Kidney (tissue), 14 donors: ENCODE data around the gene CCNH. TPM values are rescaled to one million over a fixed set of nuclear protein-coding genes. Genes with fewer than 3 reads are reported as not detected.
A peak's percentile ranks its signal among the peaks of the same experiment; 100 is the strongest.

Source experiments
- DNase-seq, 5 donors: peaks; one replicate each; pipeline ENCODE4 v3.0.0-alpha.2; 2013 to 2020
- FAIRE-seq: peaks from 2 replicates; lab custom pipeline; 2012; peaks lifted over from hg19 to GRCh38; lab: Jason Lieb, UNC
- H3K27ac ChIP-seq, 2 donors: one replicate each; pipeline ENCODE4 v1.7.0; 2013; ENCODE audit warnings: low read depth in 2 of 2, low read length in 2 of 2, inconsistent platforms in 1 of 2
- H3K27me3 ChIP-seq: one replicate; pipeline ENCODE4 v1.7.1; 2013; ENCODE audit warnings: low read length, inconsistent platforms; ENCODE audit not compliant: control insufficient read depth, insufficient read depth
- H3K36me3 ChIP-seq, 3 donors: one replicate each; pipeline versions ENCODE4 v1.7.0 to v1.7.1; 2013; ENCODE audit warnings: low read length in 3 of 3, control low read depth in 1 of 3, inconsistent platforms in 1 of 3; ENCODE audit not compliant: insufficient read depth in 3 of 3, control insufficient read depth in 2 of 3
- H3K4me1 ChIP-seq, 3 donors: one replicate each; pipeline versions ENCODE4 v1.7.0 to v1.7.1; 2013; ENCODE audit warnings: low read length in 3 of 3, inconsistent platforms in 1 of 3, low read depth in 1 of 3; ENCODE audit not compliant: control insufficient read depth in 2 of 3, insufficient read depth in 2 of 3
- H3K4me3 ChIP-seq, 3 donors: one replicate each; pipeline versions ENCODE4 v1.7.0 to v1.8.1; 2013; ENCODE audit warnings: low read length in 3 of 3, control low read depth in 1 of 3, inconsistent platforms in 1 of 3
- H3K9ac ChIP-seq, 3 donors: one replicate each; pipeline versions ENCODE4 v1.7.0 to v1.7.1; 2013; ENCODE audit warnings: low read length in 3 of 3, control low read depth in 1 of 3, inconsistent platforms in 1 of 3
- H3K9me3 ChIP-seq, 3 donors: one replicate each; pipeline versions ENCODE4 v1.7.0 to v1.7.1; 2013; ENCODE audit warnings: low read length in 3 of 3, control low read depth in 1 of 3, inconsistent platforms in 1 of 3; ENCODE audit not compliant: control insufficient read depth in 2 of 3, insufficient read depth in 1 of 3
- intact Hi-C: fragments of 100-400 bp; cut with DNase I; formaldehyde crosslinking; loops from one replicate; pipeline ENCODE4 v1.11.1; 2022
- polyA plus RNA-seq: library from polyadenylated mRNA; stranded (reverse); fragments of 350-450 nt; fragmentation: Illumina TruSeq; extraction: RNeasy Lipid Tissue Mini Kit (QIAGEN cat#74804); gene quantifications from one replicate; pipeline ENCODE4 v1.2.3, GENCODE V29; 2014; ENCODE audit warnings: low read depth, low replicate concordance; ENCODE audit not compliant: insufficient read depth
- total RNA-seq: library from RNA; stranded (reverse); fragmentation: NEBNext Ultra II Directional; extraction: Animal tissue kit (Norgen Biotek cat#: 25700); gene quantifications from one replicate; pipeline ENCODE4 v1.2.1, GENCODE V29; 2021
- TF ChIP-seq, protein P1 (sequence below): IDR thresholded peaks from 3 replicates; pipeline ENCODE4 v1.5.1; 2012; ENCODE audit warnings: mild to moderate bottlenecking, moderate library complexity, borderline replicate concordance; ENCODE audit not compliant: insufficient read depth; ENCODE audit errors: extremely low read depth
- donor health status: control.
- donor health status: control.
- donor health status: control.
- donor health status: control.
- donor health status: control.
- donor health status: DM: yes; HTN: yes; CAD: no.
- donor health status: Normal renal cell carcinoma (clear cell type).

The CCNH gene
- total and polyA plus RNA-seq, 2 donors from 2014 or later = 49.7 to 52.6 TPM

GRCh38 chr5:87403899-87404298 is 8.8 kb downstream of the CCNH start:
- Histone ChIP-seq H3K27me3 (no peaks in the 10 kb centered on the region), H3K9ac (no peak overlapping the region), H3K27ac (no peak overlapping the region), H3K4me3 (no peak overlapping the region), H3K36me3 (peaks cover 6 to 69% (median 38%) of the 10 kb centered on the region in 3 donors), H3K9me3 (no peaks in the 10 kb centered on the region), H3K4me1 (no peaks in the 10 kb centered on the region)
- FAIRE-seq = no peak
- intact Hi-C loops = no loop called here
- no peak for DNase-seq
- TF ChIP-seq, protein P1, sequence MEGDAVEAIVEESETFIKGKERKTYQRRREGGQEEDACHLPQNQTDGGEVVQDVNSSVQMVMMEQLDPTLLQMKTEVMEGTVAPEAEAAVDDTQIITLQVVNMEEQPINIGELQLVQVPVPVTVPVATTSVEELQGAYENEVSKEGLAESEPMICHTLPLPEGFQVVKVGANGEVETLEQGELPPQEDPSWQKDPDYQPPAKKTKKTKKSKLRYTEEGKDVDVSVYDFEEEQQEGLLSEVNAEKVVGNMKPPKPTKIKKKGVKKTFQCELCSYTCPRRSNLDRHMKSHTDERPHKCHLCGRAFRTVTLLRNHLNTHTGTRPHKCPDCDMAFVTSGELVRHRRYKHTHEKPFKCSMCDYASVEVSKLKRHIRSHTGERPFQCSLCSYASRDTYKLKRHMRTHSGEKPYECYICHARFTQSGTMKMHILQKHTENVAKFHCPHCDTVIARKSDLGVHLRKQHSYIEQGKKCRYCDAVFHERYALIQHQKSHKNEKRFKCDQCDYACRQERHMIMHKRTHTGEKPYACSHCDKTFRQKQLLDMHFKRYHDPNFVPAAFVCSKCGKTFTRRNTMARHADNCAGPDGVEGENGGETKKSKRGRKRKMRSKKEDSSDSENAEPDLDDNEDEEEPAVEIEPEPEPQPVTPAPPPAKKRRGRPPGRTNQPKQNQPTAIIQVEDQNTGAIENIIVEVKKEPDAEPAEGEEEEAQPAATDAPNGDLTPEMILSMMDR = no peak

- Histone ChIP-seq H3K27ac (no peak overlapping the region), H3K4me1 (no peaks in the 10 kb centered on the region), H3K9me3 (no peaks in the 10 kb centered on the region), H3K9ac (no peak overlapping the region), H3K36me3 (peaks cover 6 to 69% (median 37%) of the 10 kb centered on the region in 3 donors), H3K4me3 (no peak overlapping the region), H3K27me3 (no peaks in the 10 kb centered on the region)
- DNase-seq (no peak), FAIRE-seq (no peak)
- TF ChIP-seq, protein P1 = no peak
- intact Hi-C loops = no loop called here
Measured at GRCh38 chr5:87403409-87403808, 9.3 kb downstream of the CCNH start.

- FAIRE-seq (peak; percentile 39), DNase-seq (no peak)
- H3K9me3 ChIP-seq = no peaks in the 10 kb centered on the region
- H3K9ac ChIP-seq = no peak overlapping the region
- intact Hi-C loops = no loop called here
- no peak overlapping the region for H3K27ac ChIP-seq
- TF ChIP-seq, protein P1 = no peak
- H3K36me3 ChIP-seq = peaks cover 6 to 59% (median 32%) of the 10 kb centered on the region in 3 donors
- H3K4me1 ChIP-seq = no peaks in the 10 kb centered on the region
- H3K4me3 ChIP-seq = no peak overlapping the region
- H3K27me3 ChIP-seq = no peaks in the 10 kb centered on the region
Measured at GRCh38 chr5:87401626-87402025, 11.1 kb downstream of the CCNH start.
